PC-3 (cell line): Measurements from ENCODE around the gene NEGR1. TPM values are rescaled to one million over a fixed set of nuclear protein-coding genes. Genes with fewer than 3 reads are reported as not detected.

Experiments used
- ATAC-seq: fragments of 200-7000 bp; cut with Tn5 transposase; 2 replicates; pipeline ENCODE4 v1.9.1; 2020; ENCODE audit warnings: mild to moderate bottlenecking, moderate library complexity
- BruUV-seq: library from RNA; stranded (reverse); fragments of 400-500 nt; replicated peaks from 2 replicates; lab custom pipeline; 2021; lab: Mats Ljungman, UMichigan
- CTCF ChIA-PET: fragments of 300-600 bp; sonication (Branson Sonifier 250); formaldehyde crosslinking; loops from one replicate; lab custom pipeline; 2022; ENCODE audit warnings: antibody characterized with exemption; lab: Charles Lee
- POLR2A ChIA-PET: fragments of 300-600 bp; sonication (Branson Sonifier 250); formaldehyde crosslinking; loops from one replicate; lab custom pipeline; 2022; ENCODE audit warnings: antibody characterized with exemption; ENCODE audit not compliant: unreplicated experiment; lab: Charles Lee
- DNase-seq: peaks from one replicate; pipeline ENCODE4 v3.0.0-alpha.2; 2015
- H2AFZ ChIP-seq: fragments of 300-600 bp; sonication (generic); 2 replicates; pipeline ENCODE4 v1.6.0; 2016; ENCODE audit warnings: antibody characterized with exemption, low read length
- H3F3A ChIP-seq: fragments of 300-600 bp; sonication (generic); one replicate; pipeline ENCODE4 v1.6.0; 2017; ENCODE audit warnings: antibody characterized with exemption, low read length, control low read depth, mild to moderate bottlenecking; ENCODE audit not compliant: unreplicated experiment
- H3K27ac ChIP-seq: fragments of 300-600 bp; sonication (generic); 2 replicates; pipeline ENCODE4 v1.5.1; 2016; ENCODE audit warnings: mild to moderate bottlenecking, low read length
- H3K27me3 ChIP-seq: fragments of 300-600 bp; sonication (generic); 2 replicates; pipeline ENCODE4 v1.6.1; 2016; ENCODE audit warnings: low read length, mixed read lengths
- H3K36me3 ChIP-seq: fragments of 300-600 bp; sonication (generic); 2 replicates; pipeline ENCODE4 v1.6.1; 2016; ENCODE audit warnings: low read depth, mixed run types, low read length, mixed read lengths
- H3K4me1 ChIP-seq: fragments of 300-600 bp; sonication (generic); 2 replicates; pipeline ENCODE4 v1.5.1; 2016; ENCODE audit warnings: low read length; ENCODE audit not compliant: insufficient read depth
- H3K4me2 ChIP-seq: fragments of 300-600 bp; sonication (generic); 2 replicates; pipeline ENCODE4 v1.6.0; 2016; ENCODE audit warnings: low read length
- H3K4me3 ChIP-seq: fragments of 300-600 bp; sonication (generic); 2 replicates; pipeline ENCODE4 v1.5.1; 2016; ENCODE audit warnings: mild to moderate bottlenecking, low read length, mixed read lengths
- H3K79me2 ChIP-seq: fragments of 300-600 bp; sonication (generic); 2 replicates; pipeline ENCODE4 v1.6.1; 2017; ENCODE audit warnings: low read length, mixed read lengths
- H3K9ac ChIP-seq: fragments of 300-600 bp; sonication (generic); 2 replicates; pipeline ENCODE4 v1.6.0; 2016; ENCODE audit warnings: mild to moderate bottlenecking, low read length
- H3K9me2 ChIP-seq: fragments of 300-600 bp; sonication (generic); replicated peaks from 2 replicates; pipeline ENCODE4 v1.6.1; 2016; ENCODE audit warnings: mixed run types, low read length, mixed read lengths
- H3K9me3 ChIP-seq: fragments of 300-600 bp; sonication (generic); 2 replicates; pipeline ENCODE4 v1.6.1; 2016; ENCODE audit warnings: low read length, mixed read lengths
- H4K20me1 ChIP-seq: fragments of 300-600 bp; sonication (generic); 2 replicates; pipeline ENCODE4 v1.6.1; 2016; ENCODE audit warnings: low read length, mixed read lengths
- CTCF ChIP-seq: fragments of 300-600 bp; sonication (generic); conservative IDR thresholded peaks from 2 replicates; pipeline ENCODE4 v1.5.1; 2017; ENCODE audit warnings: antibody characterized with exemption, low read depth, mild to moderate bottlenecking, low read length
- EZH2 ChIP-seq: fragments of 300-600 bp; sonication (generic); IDR thresholded peaks from one replicate; pipeline ENCODE4 v1.6.1; 2017; ENCODE audit warnings: antibody characterized with exemption, mild to moderate bottlenecking, low read length; ENCODE audit not compliant: unreplicated experiment
- EZH2phosphoT487 ChIP-seq: fragments of 300-600 bp; sonication (generic); IDR thresholded peaks from 2 replicates; pipeline ENCODE4 v1.6.1; 2018; ENCODE audit warnings: mild to moderate bottlenecking, antibody characterized with exemption, low read length, borderline replicate concordance
- intact Hi-C: fragments of 100-400 bp; cut with micrococcal nuclease; formaldehyde crosslinking; loops from 2 replicates; pipeline ENCODE4 v1.9.0; 2023
- total RNA-seq: library from RNA; depleted of rRNA; stranded (reverse); fragments of >200 nt; gene quantifications from 2 replicates; pipeline ENCODE4 v1.2.3, GENCODE V29; 2014

The NEGR1 gene
- total RNA-seq, 1 experiment from 2014 or later = 3.4 TPM

GRCh38 chr1:71676979-71677925 lies 605.1 kb downstream of the NEGR1 start:
- H3K9ac ChIP-seq = no peak overlapping the region
- DNase-seq (no peak), ATAC-seq (no peak)
- no peaks in the 10 kb centered on the region for H3K27me3 ChIP-seq
- H3K4me1 ChIP-seq = no peaks in the 10 kb centered on the region
- POLR2A ChIA-PET = no interaction called here
- H2AFZ ChIP-seq = no peak overlapping the region
- TF ChIP-seq CTCF (no peak), EZH2 (no peak), EZH2phosphoT487 (no peak)
- no peaks in the 10 kb centered on the region for H3K36me3 ChIP-seq
- H3K4me3 ChIP-seq = no peak overlapping the region
- no peak overlapping the region for H3K27ac ChIP-seq
- no peaks in the 10 kb centered on the region for H3F3A ChIP-seq
- H3K9me3 ChIP-seq = no peaks in the 10 kb centered on the region
- intact Hi-C loops = no loop called here
- CTCF ChIA-PET = no interaction called here
- no peaks in the 10 kb centered on the region for H3K79me2 ChIP-seq
- H3K9me2 ChIP-seq = no peaks in the 10 kb centered on the region
- no peaks in the 10 kb centered on the region for H4K20me1 ChIP-seq
- BruUV-seq = no TSS peak
- no peak overlapping the region for H3K4me2 ChIP-seq

- Histone ChIP-seq H3K4me3 (no peak overlapping the region), H3K9me2 (no peaks in the 10 kb centered on the region), H3K36me3 (no peaks in the 10 kb centered on the region), H2AFZ (no peak overlapping the region), H3K9ac (no peak overlapping the region), H3F3A (no peaks in the 10 kb centered on the region), H3K4me2 (no peak overlapping the region), H3K9me3 (no peaks in the 10 kb centered on the region), H3K79me2 (no peaks in the 10 kb centered on the region), H3K27ac (no peak overlapping the region), H3K4me1 (peaks cover 5% of the 10 kb centered on the region; the same call in 1 of the 2 replicates), H4K20me1 (no peaks in the 10 kb centered on the region), H3K27me3 (no peaks in the 10 kb centered on the region)
- BruUV-seq = no TSS peak
- DNase-seq (no peak), ATAC-seq (peak; percentile 27; the same call in 1 of the 2 replicates)
- POLR2A ChIA-PET = no interaction called here
- intact Hi-C loops = no loop called here
- CTCF ChIA-PET = no interaction called here
- TF ChIP-seq EZH2phosphoT487 (no peak), EZH2 (no peak)
Observed at GRCh38 chr1:71668065-71668464, 614.3 kb downstream of the NEGR1 start.

- ChIA-PET POLR2A (no interaction called here), CTCF (no interaction called here)
- BruUV-seq = no TSS peak
Observed at GRCh38 chr1:71667216-71667615, 615.1 kb downstream of the NEGR1 start.

More at GRCh38 chr1:71667216-71667615, 615.1 kb downstream of the NEGR1 start:
- Histone ChIP-seq H3K79me2 (no peaks in the 10 kb centered on the region), H3K27me3 (no peaks in the 10 kb centered on the region), H3F3A (no peaks in the 10 kb centered on the region), H3K4me3 (no peak overlapping the region), H3K9me3 (no peaks in the 10 kb centered on the region), H3K4me2 (no peak overlapping the region), H3K4me1 (peaks cover 5% of the 10 kb centered on the region; the same call in 1 of the 2 replicates), H3K9me2 (no peaks in the 10 kb centered on the region), H3K27ac (no peak overlapping the region), H2AFZ (no peak overlapping the region), H3K9ac (no peak overlapping the region), H3K36me3 (no peaks in the 10 kb centered on the region), H4K20me1 (no peaks in the 10 kb centered on the region)
- TF ChIP-seq EZH2phosphoT487 = no peak
- TF ChIP-seq CTCF = no peak
- no peak for TF ChIP-seq EZH2
- DNase-seq (peak; percentile 28), ATAC-seq (peak; percentile 45; the same call in 1 of the 2 replicates)
- intact Hi-C loops = no loop called here
